Heart right ventricle (tissue), 16 donors: ENCODE measurements around the gene TRIM17. TPM values are rescaled to one million over a fixed set of nuclear protein-coding genes. Genes with fewer than 3 reads are reported as not detected.

Experiments
- ATAC-seq, 8 donors: fragments of 200-7000 bp; cut with Tn5 transposase; one replicate each; pipeline ENCODE4 v1.9.1; 2020; ENCODE audit warnings: mild to moderate bottlenecking in 8 of 8, moderate library complexity in 8 of 8, moderate number of reproducible peaks in 1 of 8
- DNase-seq, 2 donors: peaks; one replicate each; pipeline ENCODE4 v3.0.0-alpha.2; 2020
- H3K27ac ChIP-seq, 10 donors: fragments of 200-600 bp; sonication (generic) in 2 of 10; one replicate each; pipeline versions ENCODE4 v1.5.0 to v1.8.0; 2020 to 2022; ENCODE audit warnings: mild to moderate bottlenecking in 3 of 10
- H3K27me3 ChIP-seq, 7 donors: fragments of 200-600 bp; one replicate each; pipeline ENCODE4 v1.8.0; 2021 to 2022; ENCODE audit warnings: mild to moderate bottlenecking in 2 of 7
- H3K36me3 ChIP-seq, 9 donors: fragments of 200-600 bp; sonication (generic) in 1 of 9; one replicate each; pipeline versions ENCODE4 v1.5.0 to v1.8.0; 2020 to 2022; ENCODE audit warnings: mild to moderate bottlenecking in 2 of 9
- H3K4me1 ChIP-seq, 9 donors: fragments of 200-600 bp; sonication (generic) in 1 of 9; one replicate each; pipeline versions ENCODE4 v1.5.0 to v1.8.0; 2020 to 2022; ENCODE audit warnings: mild to moderate bottlenecking in 4 of 9
- H3K4me3 ChIP-seq, 10 donors: fragments of 200-600 bp; sonication (generic) in 2 of 10; one replicate each; pipeline versions ENCODE4 v1.5.0 to v1.8.0; 2020 to 2022; ENCODE audit warnings: mild to moderate bottlenecking in 7 of 10, moderate library complexity in 2 of 10
- H3K9me3 ChIP-seq, 11 donors: fragments of 200-600 bp in 10 of 11; sonication (generic) in 2 of 11; one replicate each; pipeline versions ENCODE4 v1.5.0 to v1.8.0; 2013 to 2022; ENCODE audit warnings: mild to moderate bottlenecking in 2 of 11, control low read depth in 1 of 11, moderate library complexity in 1 of 11
- WGBS, 2 donors: extraction: QIAGEN DNeasy Blood & Tissue Kit; methylation state at CpG; one replicate each; pipeline ENCODE4 v1.1.7; 2013; ENCODE audit warnings: inconsistent platforms in 1 of 2; 5-methylcytosine and 5-hydroxymethylcytosine counted together
- intact Hi-C, 10 donors: fragments of 100-400 bp; cut with DNase I; formaldehyde crosslinking; loops; one replicate each; pipeline versions ENCODE4 v1.11.1 to v1.14.2; 2022
- polyA plus RNA-seq, 2 donors: library from polyadenylated mRNA; stranded (reverse); fragments of 200-250 nt; gene quantifications; one replicate each; pipeline ENCODE4 v1.2.3, GENCODE V29; 2013
- total RNA-seq, 10 donors: library from RNA; stranded (reverse); fragmentation: NEBNext Ultra II Directional in 3 of 10; extraction: Animal tissue kit (Norgen Biotek cat#: 25700) in 3 of 10; gene quantifications; one replicate each; pipeline versions ENCODE4 v1.2.1 to v1.2.4, GENCODE V29; 2021 to 2023
- TF ChIP-seq, protein P1 (sequence below), 9 donors: fragments of 200-600 bp; sonication (generic) in 2 of 9; IDR thresholded peaks; one replicate each; pipeline versions ENCODE4 v1.5.0 to v1.8.0; 2021 to 2022; ENCODE audit warnings: antibody characterized with exemption in 9 of 9, mild to moderate bottlenecking in 5 of 9, moderate library complexity in 1 of 9
- donor health status: Arrhythmogenic right ventricular cardiomyopathy.
- donor health status: ischemic (EF 13 %, LVEDD 7.1; RV severe dilation, severe dysfunction).
- donor health status: healthy with polysubstance abuse.
- donor health status: DM: no; HTN: yes; CAD: no.
- donor health status: DM: no; HTN: no; CAD: no.
- donor health status: ischemic (EF 25% LVEDD 6.9; RV normal size, moderate dysfunction).
- donor health status: ischemic (EF 25% LVEDD 5.7; RV mildly dilated, moderate dysfunction).
- donor health status: healthy.
- donor health status: DM: yes; HTN: yes; CAD: no.
- donor health status: Ischemic cardiomyopathy.
- donor health status: ischemic (EF 35%, LVEDD 5.7; RV mildly dilated, moderate dysfunction).
- donor health status: nonischemic (EF 11% LVEDD 7.7; RV severe dilation, severe dysfunction).
- donor health status: DM: yes; HTN: yes; CAD: no.
- donor health status: PGD.
- donor health status: ischemic (EF 29% LVEDD 5.4; RV normal size, mild dysfunction).
- donor health status: nonischemic (EF 23%, LVEDD 6.1; RV moderate dilation, normal function).

TRIM17 gene
- total and polyA plus RNA-seq, 12 donors = 0.14 to 0.44 (median 0.34) TPM; not detected in 3

DNA sequence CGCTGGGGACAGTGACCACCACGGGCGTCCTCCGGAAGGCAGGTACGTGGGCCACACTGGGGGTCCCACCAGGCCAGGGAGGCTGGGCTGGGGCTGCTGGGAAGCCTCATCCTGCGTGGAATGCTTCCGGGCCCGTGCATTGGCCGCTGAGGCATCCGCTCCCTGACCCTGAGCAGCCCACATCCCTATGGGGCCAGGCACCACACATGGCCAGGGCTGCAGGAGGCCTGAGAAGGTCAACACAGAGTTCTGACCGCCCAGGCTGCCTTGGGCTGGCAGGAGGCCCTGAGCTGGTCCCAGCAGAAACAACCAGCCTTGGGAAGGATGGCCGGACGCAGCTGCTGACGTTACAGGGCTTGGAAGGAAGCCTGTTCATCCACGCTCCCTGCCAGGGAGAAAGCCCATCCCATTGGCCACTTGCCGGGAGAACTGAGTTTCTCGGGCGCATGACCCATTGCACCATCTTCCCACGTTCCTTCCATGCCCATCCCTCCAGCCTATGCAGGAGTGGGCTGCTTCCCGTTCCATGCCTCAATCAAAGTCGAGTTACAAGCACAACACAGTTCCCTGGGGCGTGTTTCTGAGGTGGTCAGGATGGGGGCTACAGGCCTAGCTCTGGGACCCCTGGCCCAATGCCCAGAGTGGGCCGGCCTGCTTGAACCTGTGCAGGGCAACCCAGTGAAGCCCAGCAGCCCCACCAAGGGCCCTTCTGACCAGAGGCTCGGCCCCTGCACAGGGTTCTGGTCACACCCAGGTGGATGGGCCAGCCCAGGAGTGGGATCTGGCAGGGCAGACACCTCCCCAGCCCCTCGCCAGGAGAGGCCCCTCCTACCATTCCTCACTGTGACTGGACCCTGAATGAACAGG, 41.7 kb downstream of the TRIM17 start:
- Histone ChIP-seq H3K36me3 (peaks cover 0 to 36% (median 0%) of the 10 kb centered on the region in 9 donors), H3K27me3 (peaks cover 0 to 21% (median 0%) of the 10 kb centered on the region in 7 donors), H3K27ac (peak overlapping the region; percentile 65 to 94 (median 88)), H3K9me3 (no peaks in the 10 kb centered on the region), H3K4me3 (no peak overlapping the region), H3K4me1 (peaks cover 11 to 76% (median 46%) of the 10 kb centered on the region in 9 donors)
- peak; percentile 89 for DNase-seq
- TF ChIP-seq, protein P1, sequence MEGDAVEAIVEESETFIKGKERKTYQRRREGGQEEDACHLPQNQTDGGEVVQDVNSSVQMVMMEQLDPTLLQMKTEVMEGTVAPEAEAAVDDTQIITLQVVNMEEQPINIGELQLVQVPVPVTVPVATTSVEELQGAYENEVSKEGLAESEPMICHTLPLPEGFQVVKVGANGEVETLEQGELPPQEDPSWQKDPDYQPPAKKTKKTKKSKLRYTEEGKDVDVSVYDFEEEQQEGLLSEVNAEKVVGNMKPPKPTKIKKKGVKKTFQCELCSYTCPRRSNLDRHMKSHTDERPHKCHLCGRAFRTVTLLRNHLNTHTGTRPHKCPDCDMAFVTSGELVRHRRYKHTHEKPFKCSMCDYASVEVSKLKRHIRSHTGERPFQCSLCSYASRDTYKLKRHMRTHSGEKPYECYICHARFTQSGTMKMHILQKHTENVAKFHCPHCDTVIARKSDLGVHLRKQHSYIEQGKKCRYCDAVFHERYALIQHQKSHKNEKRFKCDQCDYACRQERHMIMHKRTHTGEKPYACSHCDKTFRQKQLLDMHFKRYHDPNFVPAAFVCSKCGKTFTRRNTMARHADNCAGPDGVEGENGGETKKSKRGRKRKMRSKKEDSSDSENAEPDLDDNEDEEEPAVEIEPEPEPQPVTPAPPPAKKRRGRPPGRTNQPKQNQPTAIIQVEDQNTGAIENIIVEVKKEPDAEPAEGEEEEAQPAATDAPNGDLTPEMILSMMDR (IDR thresholded peaks at IDR 0.05) = no peak
- peak; percentile 30 to 78 (median 66) for ATAC-seq
- WGBS, 2 donors = 39 to 42% methylated on average over 25 of the region's 25 CpGs
- intact Hi-C loops = no loop called here

DNA sequence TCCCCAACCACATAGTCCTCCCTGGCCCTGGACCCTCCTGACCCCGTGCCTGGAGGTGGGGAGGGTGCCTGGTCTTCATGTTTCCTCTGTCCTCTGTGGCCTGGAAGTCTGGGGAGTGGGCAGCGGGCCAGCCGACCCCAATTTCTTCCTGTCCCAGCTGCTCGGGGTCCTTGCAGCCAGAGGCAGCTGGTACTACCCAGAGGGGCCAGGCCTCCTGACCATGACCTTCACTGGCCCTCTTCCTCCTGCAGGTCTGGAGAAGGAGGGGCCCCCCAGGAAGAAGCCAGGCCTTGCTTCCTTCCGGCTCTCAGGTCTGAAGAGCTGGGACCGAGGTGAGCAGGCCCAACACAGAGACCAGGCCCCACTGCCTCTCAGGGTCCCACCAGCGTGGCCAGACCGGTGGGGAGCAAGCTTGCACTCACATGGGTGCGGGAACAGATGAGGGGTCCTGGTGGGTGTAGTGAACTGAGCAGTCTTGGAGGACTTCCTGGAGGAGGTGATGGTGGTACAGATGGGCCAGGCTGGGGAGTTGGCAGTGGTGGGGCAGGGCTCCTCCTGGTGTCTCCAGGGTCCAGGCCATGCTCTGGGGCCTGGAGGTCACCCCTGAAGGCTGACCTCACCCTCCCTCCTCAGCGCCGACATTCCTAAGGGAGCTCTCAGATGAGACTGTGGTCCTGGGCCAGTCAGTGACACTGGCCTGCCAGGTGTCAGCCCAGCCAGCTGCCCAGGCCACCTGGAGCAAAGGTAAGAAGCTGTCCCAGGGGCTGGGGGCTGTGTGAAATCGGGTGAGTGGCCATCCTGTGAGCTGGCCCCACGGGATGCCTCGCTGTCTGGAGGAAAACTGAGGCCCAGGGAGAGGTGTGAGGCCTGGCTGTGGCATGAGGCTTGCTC, 42.7 kb downstream of the TRIM17 start:
- H3K9me3 ChIP-seq = no peaks in the 10 kb centered on the region
- intact Hi-C loops = no loop called here
- peak in 1 of 2 donors; percentile 18 for DNase-seq
- peaks cover 0 to 10% (median 0%) of the 10 kb centered on the region in 7 donors for H3K27me3 ChIP-seq
- TF ChIP-seq, protein P1 (IDR thresholded peaks at IDR 0.05) = no peak
- ATAC-seq = no peak
- peaks cover 14 to 80% (median 49%) of the 10 kb centered on the region in 9 donors for H3K4me1 ChIP-seq
- 79 to 80% methylated on average over 14 of the region's 14 CpGs for WGBS, 2 donors
- H3K4me3 ChIP-seq = no peak overlapping the region
- H3K36me3 ChIP-seq = peaks cover 0 to 32% (median 0%) of the 10 kb centered on the region in 9 donors
- H3K27ac ChIP-seq = peak overlapping the region; percentile 54 to 94 (median 88)

GRCh38 chr1:228373004-228373680, 43.5 kb downstream of the TRIM17 start:
- Histone ChIP-seq H3K27ac (peak overlapping the region; percentile 26 to 94 (median 90)), H3K36me3 (peaks cover 0 to 27% (median 0%) of the 10 kb centered on the region in 9 donors), H3K4me1 (peaks cover 14 to 82% (median 51%) of the 10 kb centered on the region in 9 donors), H3K9me3 (no peaks in the 10 kb centered on the region), H3K4me3 (no peak overlapping the region), H3K27me3 (peaks cover 0 to 4% (median 0%) of the 10 kb centered on the region in 7 donors)
- TF ChIP-seq, protein P1 (IDR thresholded peaks at IDR 0.05) = no peak
- DNase-seq = no peak
- 67 to 72% methylated on average over 12 of the region's 12 CpGs for WGBS, 2 donors
- ATAC-seq = no peak
- intact Hi-C loops = no loop called here
